ENCODE measurements around the gene PCDH15. TPM values are rescaled to one million over a fixed set of nuclear protein-coding genes. Genes with fewer than 3 reads are reported as not detected.

The PCDH15 gene
- total RNA-seq, 4 donors from 2014 or later: not detected

DNA sequence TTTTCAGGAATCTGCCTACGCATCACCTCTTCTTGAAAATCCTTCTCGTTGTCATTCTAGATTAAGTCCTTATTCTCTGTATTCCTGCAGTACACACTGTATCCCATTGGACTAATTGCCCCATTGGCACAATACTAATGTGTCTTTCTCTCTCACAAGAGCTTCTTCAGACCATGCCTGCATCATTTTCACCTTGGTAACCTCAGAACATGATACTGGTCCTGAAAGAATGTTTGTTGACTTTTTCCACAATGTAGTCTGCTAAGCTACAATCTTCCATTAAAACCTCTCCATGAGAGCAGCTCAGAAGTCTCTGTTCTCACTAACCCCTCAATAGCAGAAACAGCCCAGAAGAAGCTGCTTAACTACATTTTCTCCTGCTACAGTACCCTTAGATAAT is 270.7 kb downstream of the PCDH15 start:
- TF ChIP-seq, protein P1, sequence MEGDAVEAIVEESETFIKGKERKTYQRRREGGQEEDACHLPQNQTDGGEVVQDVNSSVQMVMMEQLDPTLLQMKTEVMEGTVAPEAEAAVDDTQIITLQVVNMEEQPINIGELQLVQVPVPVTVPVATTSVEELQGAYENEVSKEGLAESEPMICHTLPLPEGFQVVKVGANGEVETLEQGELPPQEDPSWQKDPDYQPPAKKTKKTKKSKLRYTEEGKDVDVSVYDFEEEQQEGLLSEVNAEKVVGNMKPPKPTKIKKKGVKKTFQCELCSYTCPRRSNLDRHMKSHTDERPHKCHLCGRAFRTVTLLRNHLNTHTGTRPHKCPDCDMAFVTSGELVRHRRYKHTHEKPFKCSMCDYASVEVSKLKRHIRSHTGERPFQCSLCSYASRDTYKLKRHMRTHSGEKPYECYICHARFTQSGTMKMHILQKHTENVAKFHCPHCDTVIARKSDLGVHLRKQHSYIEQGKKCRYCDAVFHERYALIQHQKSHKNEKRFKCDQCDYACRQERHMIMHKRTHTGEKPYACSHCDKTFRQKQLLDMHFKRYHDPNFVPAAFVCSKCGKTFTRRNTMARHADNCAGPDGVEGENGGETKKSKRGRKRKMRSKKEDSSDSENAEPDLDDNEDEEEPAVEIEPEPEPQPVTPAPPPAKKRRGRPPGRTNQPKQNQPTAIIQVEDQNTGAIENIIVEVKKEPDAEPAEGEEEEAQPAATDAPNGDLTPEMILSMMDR (IDR thresholded peaks at IDR 0.05; ENCODE audit: low read depth): no peak

DNA sequence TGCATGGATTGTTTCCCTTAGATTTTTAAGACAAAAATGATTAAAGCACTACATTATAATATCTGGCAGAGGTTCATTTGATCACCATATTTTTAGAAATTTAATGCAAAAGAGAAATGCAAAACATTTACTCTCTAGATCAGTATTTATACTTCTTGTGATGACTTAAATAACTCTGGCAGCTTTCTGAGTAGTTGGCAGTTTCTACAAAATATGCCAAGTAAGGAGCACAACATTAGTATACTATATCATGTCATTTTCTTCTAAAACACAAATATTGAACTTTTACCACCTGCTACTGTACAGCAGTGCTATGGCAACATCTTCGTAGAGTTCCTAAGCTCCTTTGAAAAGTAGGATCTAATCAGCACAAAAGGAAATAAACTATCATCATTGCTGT is 275.2 kb downstream of the PCDH15 start:
- TF ChIP-seq, protein P1 (IDR thresholded peaks at IDR 0.05; ENCODE audit: low read depth): no peak

DNA sequence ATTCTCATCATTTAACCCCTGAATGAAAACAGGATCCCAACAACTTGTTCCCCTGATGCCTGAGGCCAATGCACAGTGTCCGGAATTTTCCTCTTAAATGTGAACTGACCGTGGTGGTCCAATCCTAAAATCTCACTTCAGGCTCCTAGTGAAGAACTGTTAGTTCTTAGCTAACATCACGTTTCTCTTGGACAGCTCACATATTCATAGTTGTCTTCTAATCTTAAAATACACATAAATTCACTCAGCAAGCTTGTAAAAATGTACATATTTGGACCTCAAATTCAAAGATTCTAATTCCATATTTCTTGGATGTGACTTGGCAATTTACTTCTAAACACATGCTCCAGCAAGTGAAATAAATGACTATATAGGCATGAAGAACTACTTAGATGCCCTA is 297.2 kb downstream of the PCDH15 start:
- TF ChIP-seq, protein P1 (IDR thresholded peaks at IDR 0.05; ENCODE audit: low read depth): no peak

DNA sequence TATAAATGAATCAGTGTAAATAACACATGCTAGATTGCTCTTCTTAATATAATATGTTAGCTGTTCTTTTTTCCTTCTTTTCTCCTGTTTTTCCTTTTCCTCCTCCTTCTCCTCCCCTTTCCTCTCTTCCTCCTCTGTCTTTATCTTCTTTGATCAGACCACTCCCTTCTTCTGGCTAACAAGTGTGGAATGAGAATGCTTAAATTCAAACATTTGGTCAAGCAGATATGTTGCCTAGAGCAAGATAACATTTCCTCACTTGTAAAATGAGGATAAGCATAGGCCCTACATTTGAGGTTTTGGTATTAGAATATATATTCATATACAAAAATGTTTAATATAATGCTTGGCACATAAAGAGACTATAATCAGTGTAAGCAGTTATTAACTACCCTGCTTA is 299.1 kb downstream of the PCDH15 start:
- TF ChIP-seq, protein P1 (IDR thresholded peaks at IDR 0.05; ENCODE audit: low read depth): no peak

DNA sequence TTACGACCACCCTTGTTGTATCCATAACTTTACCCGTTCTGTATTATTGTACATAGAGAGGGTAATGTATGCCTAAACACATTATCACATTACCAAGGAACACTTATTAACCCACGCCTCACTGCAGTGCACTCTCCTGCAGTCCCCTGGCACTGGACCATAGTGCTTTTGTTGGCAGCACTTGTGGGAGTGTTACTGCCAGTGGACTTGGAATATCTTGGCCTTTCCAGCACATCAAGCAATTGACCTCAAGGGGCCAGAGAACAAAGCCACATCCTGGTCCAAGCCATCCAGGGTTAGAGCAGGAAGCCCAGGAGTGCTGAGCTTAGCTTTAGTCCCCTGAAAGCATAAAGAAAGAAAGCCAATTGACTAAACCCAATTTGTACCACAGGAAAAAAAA is 304.2 kb downstream of the PCDH15 start:
- TF ChIP-seq, protein P1 (IDR thresholded peaks at IDR 0.05; ENCODE audit: low read depth): no peak

DNA sequence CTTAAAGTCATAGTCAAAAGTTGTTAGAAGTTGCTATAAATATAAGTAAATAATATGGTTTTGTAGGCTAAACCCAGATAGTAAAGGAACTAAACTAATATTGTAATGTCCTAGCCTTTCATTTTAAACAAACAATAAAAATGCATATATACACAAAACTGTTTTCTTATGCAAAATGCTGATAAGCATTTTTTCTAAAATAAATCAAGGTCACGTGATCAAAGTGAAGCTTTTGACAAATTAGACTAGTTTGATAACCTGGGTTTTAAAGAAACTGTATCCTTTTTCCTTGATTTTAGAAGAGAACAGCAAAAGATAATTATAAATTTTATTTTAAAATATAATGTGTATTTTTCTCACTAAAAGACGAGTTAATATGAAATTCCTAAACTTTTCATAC is 313.3 kb downstream of the PCDH15 start:
- TF ChIP-seq, protein P1 (IDR thresholded peaks at IDR 0.05; ENCODE audit: low read depth): no peak

DNA sequence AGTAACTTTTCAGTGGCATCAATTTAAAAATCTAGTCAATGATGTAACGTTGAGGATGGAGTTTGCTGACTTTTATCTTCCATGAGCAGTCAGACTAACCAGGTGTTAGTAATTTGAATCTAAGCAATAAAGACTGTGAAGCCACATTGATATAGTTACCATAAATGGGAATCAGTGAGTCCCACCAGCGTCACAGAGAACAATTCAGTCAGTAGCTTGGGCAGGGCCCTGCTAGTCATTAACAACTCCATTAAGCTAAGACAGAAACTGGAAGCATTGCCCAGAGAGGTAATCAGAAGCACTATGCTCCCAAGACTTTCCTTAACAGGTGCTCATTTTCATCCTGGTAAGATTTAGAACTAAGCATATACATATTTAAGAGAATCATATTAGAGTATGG is 315.1 kb downstream of the PCDH15 start:
- TF ChIP-seq, protein P1 (IDR thresholded peaks at IDR 0.05; ENCODE audit: low read depth): no peak
